Measurements from ENCODE around the gene PRDX4.
A peak's percentile ranks its signal among the peaks of the same experiment; 100 is the strongest.

Gene PRDX4

DNA sequence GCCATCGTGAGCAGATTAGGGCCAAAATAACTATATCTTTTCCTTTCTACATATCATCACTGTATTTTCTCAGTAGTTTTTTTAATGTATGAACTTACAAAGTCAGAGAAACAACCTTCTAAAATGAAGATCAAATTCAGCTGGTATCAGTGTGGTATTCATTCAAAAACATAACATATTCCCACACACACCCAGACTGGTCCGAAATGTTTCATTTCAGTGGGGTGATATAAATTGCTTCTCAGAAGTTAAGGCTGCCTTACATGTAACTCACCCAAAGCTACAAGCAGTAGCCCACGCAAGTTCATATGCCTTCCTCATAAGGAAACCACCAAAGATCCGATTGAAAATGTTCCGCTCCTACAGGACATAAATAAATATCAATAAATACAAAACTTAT is 37.9 kb downstream of the PRDX4 start:
- Mint-ChIP-seq H3K36me3 (peaks cover 8% of the 10 kb centered on the region), H3K4me3 (no peak overlapping the region), H3K9me3 (no peaks in the 10 kb centered on the region), H3K27ac (no peak overlapping the region), H3K27me3 (no peaks in the 10 kb centered on the region), H3K4me1 (no peaks in the 10 kb centered on the region)
- DNase-seq (ENCODE audit: low spot score in 2 of 2) (no peak), ATAC-seq (ENCODE audit: low read depth) (no peak)

DNA sequence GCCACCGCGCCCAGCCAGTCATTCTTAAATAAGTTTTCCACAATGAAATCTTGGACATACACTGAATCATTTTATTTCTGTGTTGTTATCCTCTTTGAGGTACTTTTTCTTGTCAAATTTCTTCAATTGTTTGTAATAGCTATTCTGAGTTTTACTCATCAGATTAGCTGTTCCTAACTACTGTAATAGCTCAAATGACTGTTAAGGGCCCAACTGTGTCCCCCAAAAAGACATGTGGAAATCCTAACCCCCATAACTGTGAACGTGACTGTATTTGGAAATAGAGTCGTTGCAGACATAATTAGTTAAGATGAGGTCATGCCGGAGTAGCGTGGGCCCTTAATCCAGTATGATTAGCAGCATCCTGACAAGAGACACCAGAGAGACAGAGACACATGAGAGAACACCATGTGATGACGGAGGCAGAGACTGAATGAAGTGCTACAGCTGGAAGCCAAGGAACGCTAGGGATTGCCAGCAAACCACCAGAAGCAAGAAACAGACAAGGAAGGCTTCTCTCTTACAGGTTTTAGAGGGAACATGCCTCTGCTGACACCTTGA is 52.9 kb downstream of the PRDX4 start:
- no peak for ATAC-seq (ENCODE audit: low read depth)
- no peak for DNase-seq (ENCODE audit: low spot score in 2 of 2)
- peaks cover 20% of the 10 kb centered on the region for H3K36me3 Mint-ChIP-seq
- no peaks in the 10 kb centered on the region for H3K9me3 Mint-ChIP-seq
- H3K4me3 Mint-ChIP-seq: no peak overlapping the region
- H3K27ac Mint-ChIP-seq: no peak overlapping the region
- no peaks in the 10 kb centered on the region for H3K4me1 Mint-ChIP-seq
- no peaks in the 10 kb centered on the region for H3K27me3 Mint-ChIP-seq

DNA sequence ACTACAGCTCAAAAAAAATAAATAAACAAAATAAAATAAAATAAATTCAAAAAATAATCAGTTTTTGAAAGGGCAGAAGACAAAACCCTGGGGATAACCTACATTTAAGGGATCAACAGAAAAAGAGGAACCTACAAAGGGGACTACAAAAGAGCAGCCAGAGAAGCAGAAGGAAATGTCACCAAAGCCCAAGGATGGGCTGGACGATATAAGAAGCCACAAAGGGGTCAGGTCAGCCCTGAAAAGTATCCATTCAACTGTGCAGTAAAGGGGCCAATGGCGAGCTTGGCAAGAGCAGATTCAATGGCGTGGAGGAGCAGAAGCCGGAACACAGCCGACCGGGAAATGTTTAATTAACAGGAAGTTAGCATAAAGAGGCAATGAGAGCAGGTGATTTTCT is 58.9 kb downstream of the PRDX4 start:
- DNase-seq (ENCODE audit: low spot score in 2 of 2) (no peak), ATAC-seq (ENCODE audit: low read depth) (peak; percentile 48)
- Mint-ChIP-seq H3K27ac (peak overlapping the region; percentile 5), H3K9me3 (no peaks in the 10 kb centered on the region), H3K27me3 (no peaks in the 10 kb centered on the region), H3K4me1 (peaks cover 2% of the 10 kb centered on the region), H3K4me3 (peak overlapping the region; percentile 62), H3K36me3 (peaks cover 13% of the 10 kb centered on the region)

DNA sequence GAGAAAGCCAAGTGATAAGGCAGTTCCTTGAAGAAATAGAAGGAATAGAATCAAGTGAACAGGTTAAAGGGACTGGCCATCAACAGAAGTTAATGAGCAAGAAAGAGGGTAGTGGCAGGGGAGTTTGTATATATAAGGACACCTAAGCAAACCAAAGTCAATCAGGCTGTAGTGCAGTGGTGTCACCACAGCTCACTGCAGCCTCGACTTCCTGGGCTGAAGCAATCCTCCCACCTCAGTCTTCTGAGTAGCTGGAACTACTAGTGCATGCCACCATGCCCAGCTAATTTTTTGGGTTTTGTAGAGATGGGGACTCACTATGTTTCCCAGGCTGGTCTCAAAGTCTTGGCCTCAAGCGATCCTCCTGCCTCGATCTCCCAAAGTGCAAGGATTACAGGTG is 59.9 kb downstream of the PRDX4 start:
- H3K4me3 Mint-ChIP-seq: no peak overlapping the region
- peaks cover 2% of the 10 kb centered on the region for H3K4me1 Mint-ChIP-seq
- no peaks in the 10 kb centered on the region for H3K27me3 Mint-ChIP-seq
- no peaks in the 10 kb centered on the region for H3K9me3 Mint-ChIP-seq
- H3K36me3 Mint-ChIP-seq: peaks cover 17% of the 10 kb centered on the region
- DNase-seq (ENCODE audit: low spot score in 2 of 2): no peak
- no peak for ATAC-seq (ENCODE audit: low read depth)
- H3K27ac Mint-ChIP-seq: no peak overlapping the region

DNA sequence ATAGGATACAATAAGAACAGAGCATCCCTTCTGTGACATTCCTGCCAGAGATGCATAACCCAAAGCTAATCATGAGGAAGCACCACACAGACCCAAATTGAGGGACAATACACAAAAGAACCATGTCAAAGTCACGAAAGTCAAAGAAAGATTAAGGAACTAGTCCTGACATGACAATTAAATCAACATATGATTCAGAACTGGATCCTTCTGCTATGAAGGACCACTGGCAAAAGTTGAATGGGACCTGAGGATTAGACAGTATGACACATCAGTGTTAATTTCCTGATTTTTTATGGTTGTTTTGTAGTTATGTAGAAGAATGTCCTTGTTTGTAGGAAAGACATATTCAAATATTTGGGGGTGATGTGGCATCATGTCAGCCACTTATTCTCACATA is 61.9 kb downstream of the PRDX4 start:
- H3K27ac Mint-ChIP-seq: peak overlapping the region; percentile 57

DNA sequence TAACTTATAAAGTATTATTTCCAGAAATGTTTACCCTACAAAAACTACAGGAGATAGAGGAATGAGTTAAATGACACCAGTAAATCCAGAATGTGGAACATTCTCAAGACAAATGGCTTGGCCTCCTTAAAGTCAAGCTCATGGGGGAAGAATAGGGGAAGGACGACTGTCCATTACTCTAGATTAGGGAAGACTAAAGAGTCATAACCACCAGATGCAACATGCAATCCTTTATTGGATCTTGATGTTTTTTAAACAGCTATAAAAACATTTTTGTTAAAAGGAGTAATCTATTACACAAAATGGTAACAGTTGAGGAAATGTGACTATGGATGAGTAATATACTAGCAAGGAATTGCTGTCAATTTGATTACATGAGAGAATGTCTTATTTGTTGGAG is 64.7 kb downstream of the PRDX4 start:
- ATAC-seq (ENCODE audit: low read depth) (no peak), DNase-seq (ENCODE audit: low spot score in 2 of 2) (no peak)
- Mint-ChIP-seq H3K4me1 (peaks cover 6% of the 10 kb centered on the region), H3K27me3 (no peaks in the 10 kb centered on the region), H3K36me3 (peaks cover 14% of the 10 kb centered on the region), H3K4me3 (no peak overlapping the region), H3K9me3 (no peaks in the 10 kb centered on the region), H3K27ac (peak overlapping the region; percentile 84)

More for the DNA sequence above, 61.9 kb downstream of the PRDX4 start:
- Mint-ChIP-seq H3K27me3 (no peaks in the 10 kb centered on the region), H3K36me3 (peaks cover 17% of the 10 kb centered on the region), H3K4me1 (peaks cover 9% of the 10 kb centered on the region), H3K9me3 (no peaks in the 10 kb centered on the region), H3K4me3 (no peak overlapping the region)
- ATAC-seq (ENCODE audit: low read depth) (no peak), DNase-seq (ENCODE audit: low spot score in 2 of 2) (no peak)

DNA sequence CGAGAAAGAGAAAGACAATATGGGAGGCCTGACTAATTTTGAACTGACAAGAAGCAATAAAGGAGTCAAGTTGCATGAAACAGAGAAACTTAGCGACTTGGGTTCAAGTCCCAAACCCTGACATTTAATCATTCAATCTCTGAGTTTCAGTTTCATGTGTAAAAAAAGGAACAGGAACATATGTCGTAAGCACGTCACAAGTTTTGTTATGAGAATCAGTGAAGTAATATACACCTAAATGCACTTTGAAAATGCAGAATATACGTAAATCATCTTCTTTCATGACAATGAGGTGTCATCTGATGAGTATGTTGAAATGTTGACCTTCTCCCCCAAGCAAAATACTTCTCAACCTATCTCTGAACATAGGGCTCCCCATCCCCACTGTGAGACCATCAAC is 65.4 kb downstream of the PRDX4 start:
- H3K36me3 Mint-ChIP-seq: peaks cover 14% of the 10 kb centered on the region
- H3K4me3 Mint-ChIP-seq: peak overlapping the region; percentile 2
- H3K4me1 Mint-ChIP-seq: peaks cover 6% of the 10 kb centered on the region
- no peaks in the 10 kb centered on the region for H3K9me3 Mint-ChIP-seq
- DNase-seq (ENCODE audit: low spot score in 2 of 2) (peak in 1 of 2 donors; percentile 15), ATAC-seq (ENCODE audit: low read depth) (peak; percentile 94)
- no peaks in the 10 kb centered on the region for H3K27me3 Mint-ChIP-seq
- H3K27ac Mint-ChIP-seq: peak overlapping the region; percentile 84

Data from memory B cell (primary cell).